IMR-90 (cell line): ENCODE measurements around the gene ITSN1. TPM values are rescaled to one million over a fixed set of nuclear protein-coding genes. Genes with fewer than 3 reads are reported as not detected.

Source experiments
- ATAC-seq: fragments of 200-7000 bp; cut with Tn5 transposase; 2 replicates; pipeline ENCODE4 v1.9.1; 2020; ENCODE audit warnings: low read depth, mild to moderate bottlenecking, moderate library complexity
- BruUV-seq: library from RNA; stranded (reverse); fragments of 400-500 nt; replicated peaks from 2 replicates; lab custom pipeline; 2021; lab: Mats Ljungman, UMichigan
- CTCF ChIA-PET: fragments of 300-600 bp; formaldehyde crosslinking; extraction: SDS; loops from one replicate; lab custom pipeline; 2021; ENCODE audit warnings: antibody characterized with exemption; lab: Yijun Ruan, JAX
- POLR2A ChIA-PET: fragments of 300-600 bp; sonication (Branson Sonifier 250); formaldehyde crosslinking; loops from one replicate; lab custom pipeline; 2022; ENCODE audit warnings: antibody characterized with exemption; ENCODE audit not compliant: unreplicated experiment; lab: Charles Lee
- DNase-seq: peaks from one replicate; pipeline ENCODE4 v3.0.0; 2013
- H2AFZ ChIP-seq: replicated peaks from 2 replicates; pipeline ENCODE3; 2013; ENCODE audit warnings: low read length, mild to moderate bottlenecking; ENCODE audit not compliant: poor library complexity
- H2AK5ac ChIP-seq: 2 replicates; pipeline ENCODE4 v1.6.1; 2013; ENCODE audit warnings: low read depth, low read length, inconsistent platforms
- H2AK9ac ChIP-seq: replicated peaks from 2 replicates; pipeline ENCODE3; 2013; ENCODE audit warnings: mild to moderate bottlenecking, low read depth, low read length, moderate library complexity; ENCODE audit not compliant: poor library complexity
- H2BK120ac ChIP-seq: 2 replicates; pipeline ENCODE4 v1.6.1; 2013; ENCODE audit warnings: low read depth, low read length, inconsistent platforms
- H2BK15ac ChIP-seq: 3 replicates; pipeline ENCODE4 v1.6.1; 2013; ENCODE audit warnings: low read depth, low read length, inconsistent platforms
- H2BK20ac ChIP-seq: 2 replicates; pipeline ENCODE4 v1.6.1; 2013; ENCODE audit warnings: low read depth, mild to moderate bottlenecking, inconsistent platforms, low read length, moderate library complexity
- H2BK5ac ChIP-seq: 2 replicates; pipeline ENCODE4 v1.6.1; 2013; ENCODE audit warnings: mild to moderate bottlenecking, low read depth, low read length, inconsistent platforms; ENCODE audit not compliant: poor library complexity, severe bottlenecking
- H3K14ac ChIP-seq: replicated peaks from 2 replicates; pipeline ENCODE4 v1.6.1; 2013; ENCODE audit warnings: low read depth, low read length, inconsistent platforms
- H3K18ac ChIP-seq: 2 replicates; pipeline ENCODE4 v1.6.1; 2013; ENCODE audit warnings: low read depth, low read length, control low read depth
- H3K23ac ChIP-seq: 2 replicates; pipeline ENCODE4 v1.6.1; 2013; ENCODE audit warnings: low read depth, low read length, inconsistent platforms
- H3K27ac ChIP-seq: 2 replicates; pipeline ENCODE4 v1.5.1; 2013; ENCODE audit warnings: mild to moderate bottlenecking, control low read depth, low read length; ENCODE audit not compliant: insufficient read depth
- H3K27me3 ChIP-seq: 2 replicates; pipeline ENCODE4 v1.6.1; 2013; ENCODE audit warnings: low read length; ENCODE audit not compliant: control insufficient read depth, insufficient read depth
- H3K36me3 ChIP-seq: 2 replicates; pipeline ENCODE4 v1.6.1; 2013; ENCODE audit warnings: low read length, mixed read lengths; ENCODE audit not compliant: control insufficient read depth, insufficient read depth
- H3K4ac ChIP-seq: 2 replicates; pipeline ENCODE4 v1.6.1; 2013; ENCODE audit warnings: low read depth, low read length, inconsistent platforms
- H3K4me1 ChIP-seq: 2 replicates; pipeline ENCODE4 v1.6.1; 2013; ENCODE audit warnings: low read length, mixed read lengths; ENCODE audit not compliant: control insufficient read depth, insufficient read depth
- H3K4me2 ChIP-seq: 2 replicates; pipeline ENCODE4 v1.6.1; 2013; ENCODE audit warnings: low read depth, mild to moderate bottlenecking, control low read depth, low read length, moderate library complexity
- H3K4me3 ChIP-seq: 2 replicates; pipeline ENCODE4 v1.5.1; 2013; ENCODE audit warnings: low read depth, mild to moderate bottlenecking, control low read depth, low read length, moderate library complexity; ENCODE audit not compliant: insufficient read depth
- H3K56ac ChIP-seq: 2 replicates; pipeline ENCODE4 v1.6.1; 2013; ENCODE audit warnings: low read length, inconsistent platforms; ENCODE audit not compliant: insufficient read depth; ENCODE audit errors: extremely low read depth
- H3K79me1 ChIP-seq, 2 experiments: 2 replicates each; pipeline ENCODE4 v1.6.1; 2013; ENCODE audit warnings: low read length in 2 of 2, inconsistent platforms in 1 of 2, low read depth in 1 of 2
- H3K9ac ChIP-seq: 2 replicates; pipeline ENCODE4 v1.6.1; 2013; ENCODE audit warnings: low read depth, low read length, control low read depth
- H3K9me1 ChIP-seq: 2 replicates; pipeline ENCODE4 v1.6.1; 2013; ENCODE audit warnings: low read length, inconsistent platforms; ENCODE audit not compliant: insufficient read depth
- H3K9me3 ChIP-seq: 2 replicates; pipeline ENCODE4 v1.6.1; 2013; ENCODE audit warnings: low read length; ENCODE audit not compliant: control insufficient read depth, insufficient read depth
- H4K20me1 ChIP-seq: 2 replicates; pipeline ENCODE4 v1.6.1; 2013; ENCODE audit warnings: low read length, inconsistent platforms; ENCODE audit not compliant: insufficient read depth
- H4K5ac ChIP-seq: 2 replicates; pipeline ENCODE4 v1.6.1; 2013; ENCODE audit warnings: mild to moderate bottlenecking, low read depth, low read length, control low read depth
- H4K8ac ChIP-seq, 2 experiments: 2 replicates each; pipeline ENCODE4 v1.6.1; 2013; ENCODE audit warnings: low read depth in 2 of 2, low read length in 2 of 2, control low read depth in 1 of 2, inconsistent platforms in 1 of 2
- H4K91ac ChIP-seq: 2 replicates; pipeline ENCODE4 v1.6.1; 2013; ENCODE audit warnings: low read depth, low read length, inconsistent platforms; ENCODE audit not compliant: insufficient read depth
- CEBPB ChIP-seq: IDR thresholded peaks from 2 replicates; pipeline ENCODE4 v1.6.1; 2012; ENCODE audit warnings: low read depth, low read length, improper control_type of control experiment
- RAD21 ChIP-seq: IDR thresholded peaks from 2 replicates; pipeline ENCODE4 v1.6.1; 2012; ENCODE audit warnings: low read length, improper control_type of control experiment
- RFX5 ChIP-seq: IDR thresholded peaks from 2 replicates; pipeline ENCODE4 v1.8.0; 2012; ENCODE audit warnings: low read depth, mild to moderate bottlenecking, low read length, moderate library complexity
- WGBS, 2 experiments: methylation state at CpG; one replicate each; pipeline versions ENCODE4 v1.1.5 to v1.1.7; 2013; ENCODE audit warnings: missing lambda C conversion rate in 2 of 2; ENCODE audit not compliant: insufficient read length in 1 of 2; ENCODE audit errors: extremely low coverage in 2 of 2; 5-methylcytosine and 5-hydroxymethylcytosine counted together
- dilution Hi-C: fragments of 300-500 bp; cut with HindIII; formaldehyde crosslinking; loops from one replicate; pipeline ENCODE4 v1.14.3; 2018; ENCODE audit warnings: low sequenced_read_pairs; ENCODE audit not compliant: unreplicated experiment
- in situ Hi-C: fragments of 300-500 bp; cut with MboI; formaldehyde crosslinking; loops from 3 replicates; pipeline ENCODE4 v1.14.3; 2019; ENCODE audit warnings: low sequenced_read_pairs, inconsistent platforms, mixed read lengths
- intact Hi-C: fragments of 100-400 bp; cut with micrococcal nuclease; formaldehyde crosslinking; loops from 2 replicates; pipeline ENCODE4 v1.10.0; 2022
- polyA plus RNA-seq, 3 experiments: library from polyadenylated mRNA; depleted of rRNA; stranded (reverse); fragments of >200 nt; gene quantifications; 2 replicates each; pipeline ENCODE4 v1.2.3, GENCODE V29; 2012; ENCODE audit warnings: low replicate concordance in 1 of 3
- total RNA-seq: library from RNA; depleted of rRNA; stranded (reverse); fragments of >200 nt; gene quantifications from 2 replicates; pipeline ENCODE4 v1.2.3, GENCODE V29; 2012

Gene ITSN1
- total and polyA plus RNA-seq, 2 of the 4 experiments (the other 2 are of a cell fraction): 45.4 to 62.0 TPM

- in situ Hi-C loops (no loop called here), intact Hi-C loops (no loop called here), dilution Hi-C loops (no loop called here)
- ATAC-seq (peak; percentile 75), DNase-seq (peak; percentile 51)
- WGBS, 2 experiments: no CpG with 5 or more reads among the region's 5 CpGs
- Histone ChIP-seq H4K5ac (no peak overlapping the region), H2AK5ac (no peak overlapping the region), H3K4me1 (peaks cover 2% of the 10 kb centered on the region; the same call in 1 of the 2 replicates), H4K20me1 (no peaks in the 10 kb centered on the region), H2BK5ac (no peak overlapping the region), H3K4me3 (no peak overlapping the region), H3K36me3 (no peaks in the 10 kb centered on the region), H3K27me3 (no peaks in the 10 kb centered on the region; the same call in 1 of the 2 replicates), H3K4me2 (no peak overlapping the region), H3K79me1 (no peaks in the 10 kb centered on the region), H3K9me3 (no peaks in the 10 kb centered on the region), H3K9me1 (no peaks in the 10 kb centered on the region; the same call in 1 of the 2 replicates), H2BK120ac (no peak overlapping the region), H3K4ac (no peak overlapping the region), H4K91ac (no peak overlapping the region), H4K8ac (no peak overlapping the region), H2BK15ac (no peak overlapping the region), H3K9ac (no peak overlapping the region), H3K14ac (no peak overlapping the region), H3K23ac (no peak overlapping the region), H3K27ac (no peak overlapping the region), H2BK20ac (no peak overlapping the region), H2AK9ac (no peak overlapping the region), H3K18ac (no peak overlapping the region), H2AFZ (no peak overlapping the region), H3K56ac (no peak overlapping the region)
- TF ChIP-seq RFX5 (no peak), CEBPB (peak; percentile 48; the same call in 1 of the 2 replicates), RAD21 (no peak)
- no TSS peak for BruUV-seq
- POLR2A ChIA-PET: no interaction called here
- CTCF ChIA-PET: no interaction called here
Observed at GRCh38 chr21:33871171-33871570, 228.9 kb downstream of the ITSN1 start.
